ENCODE data around the gene CTIF.

The CTIF gene

GRCh38 chr18:48838921-48839818, 300.3 kb downstream of the CTIF start:
- DNase-seq, result peak; percentile 73

GRCh38 chr18:48839819-48840490, 301.1 kb downstream of the CTIF start:
- DNase-seq, result no peak

- no peak for DNase-seq
These were observed 301.7 kb downstream of the CTIF start for GRCh38 chr18:48840491-48840877.

GRCh38 chr18:48841381-48842258, 302.8 kb downstream of the CTIF start:
- DNase-seq, result peak; percentile 38

- no peak for DNase-seq
These were observed 303.6 kb downstream of the CTIF start for GRCh38 chr18:48842259-48843061.

- no peak for DNase-seq
These were observed 304.3 kb downstream of the CTIF start for GRCh38 chr18:48843162-48843561.

- no peak for DNase-seq
These were observed 304.8 kb downstream of the CTIF start for GRCh38 chr18:48843596-48843995.

GRCh38 chr18:48844271-48844670, 305.4 kb downstream of the CTIF start:
- DNase-seq, result no peak

GRCh38 chr18:48845174-48845573, 306.3 kb downstream of the CTIF start:
- no peak for DNase-seq

GRCh38 chr18:48846423-48846932, 307.6 kb downstream of the CTIF start:
- no peak for DNase-seq

GRCh38 chr18:48847807-48848486, 309.1 kb downstream of the CTIF start:
- DNase-seq, result no peak

GRCh38 chr18:48848641-48849143, 309.9 kb downstream of the CTIF start:
- no peak for DNase-seq

- DNase-seq, result no peak
These were observed 312.2 kb downstream of the CTIF start for GRCh38 chr18:48850822-48851598.

- no peak for DNase-seq
These were observed 312.7 kb downstream of the CTIF start for GRCh38 chr18:48851599-48851960.

GRCh38 chr18:48852292-48852691, 313.5 kb downstream of the CTIF start:
- DNase-seq, result no peak

GRCh38 chr18:48852794-48853193, 314.0 kb downstream of the CTIF start:
- no peak for DNase-seq

GRCh38 chr18:48853588-48853987, 314.8 kb downstream of the CTIF start:
- no peak for DNase-seq

- no peak for DNase-seq
These were observed 315.9 kb downstream of the CTIF start for GRCh38 chr18:48854780-48855179.

GRCh38 chr18:48855422-48856377, 316.9 kb downstream of the CTIF start:
- DNase-seq, result no peak

All from fibroblast of skin of abdomen (primary cell).